Hematopoietic multipotent progenitor cell treated with erythropoietin and hydrocortisone succinate and interleukin-3 and kit ligand, for 15 days (in vitro differentiated cells): ENCODE data around the gene NFIC.
A peak's percentile ranks its signal among the peaks of the same experiment; 100 is the strongest.
"Not testable (repeated sequence)": the region's sequence is repeated elsewhere in the genome, so short reads cannot be mapped to it uniquely, and the experiment has no call there.

Source experiments
- DNase-seq: peaks from one replicate; pipeline ENCODE4 v3.0.0-alpha.2; 2015; ENCODE audit warnings: low spot score

Gene NFIC

GRCh38 chr19:3336680-3337523 lies 29.5 kb upstream of the NFIC start:
- DNase-seq, result no peak

GRCh38 chr19:3338541-3339181 lies 27.7 kb upstream of the NFIC start:
- no peak for DNase-seq

- DNase-seq, result no peak
These were observed 26.0 kb upstream of the NFIC start for GRCh38 chr19:3340340-3340739.

GRCh38 chr19:3342246-3342645 lies 24.1 kb upstream of the NFIC start:
- no peak for DNase-seq

GRCh38 chr19:3342962-3343361 lies 23.4 kb upstream of the NFIC start:
- not testable (repeated sequence) for DNase-seq

GRCh38 chr19:3343619-3344502 lies 22.5 kb upstream of the NFIC start:
- peak; percentile 8 for DNase-seq

GRCh38 chr19:3344608-3345598 lies 21.5 kb upstream of the NFIC start:
- DNase-seq, result no peak

GRCh38 chr19:3345850-3346460 lies 20.4 kb upstream of the NFIC start:
- DNase-seq, result no peak

GRCh38 chr19:3346677-3347353 lies 19.6 kb upstream of the NFIC start:
- no peak for DNase-seq

- DNase-seq, result no peak
These were observed 18.3 kb upstream of the NFIC start for GRCh38 chr19:3348042-3348441.

GRCh38 chr19:3348469-3348868 lies 17.9 kb upstream of the NFIC start:
- not testable (repeated sequence) for DNase-seq

- no peak for DNase-seq
These were observed 16.2 kb upstream of the NFIC start for GRCh38 chr19:3350014-3350663.

- DNase-seq, result no peak
These were observed 14.5 kb upstream of the NFIC start for GRCh38 chr19:3351702-3352447.

GRCh38 chr19:3353493-3353892 lies 12.9 kb upstream of the NFIC start:
- DNase-seq, result no peak

GRCh38 chr19:3356805-3357204 lies 9.6 kb upstream of the NFIC start:
- no peak for DNase-seq

- no peak for DNase-seq
These were observed 9.0 kb upstream of the NFIC start for GRCh38 chr19:3357271-3357991.

GRCh38 chr19:3357992-3358688 lies 8.2 kb upstream of the NFIC start:
- no peak for DNase-seq

- DNase-seq, result no peak
These were observed 7.7 kb upstream of the NFIC start for GRCh38 chr19:3358689-3359014.
